ENCODE measurements around the gene OOSP4A.

DNA sequence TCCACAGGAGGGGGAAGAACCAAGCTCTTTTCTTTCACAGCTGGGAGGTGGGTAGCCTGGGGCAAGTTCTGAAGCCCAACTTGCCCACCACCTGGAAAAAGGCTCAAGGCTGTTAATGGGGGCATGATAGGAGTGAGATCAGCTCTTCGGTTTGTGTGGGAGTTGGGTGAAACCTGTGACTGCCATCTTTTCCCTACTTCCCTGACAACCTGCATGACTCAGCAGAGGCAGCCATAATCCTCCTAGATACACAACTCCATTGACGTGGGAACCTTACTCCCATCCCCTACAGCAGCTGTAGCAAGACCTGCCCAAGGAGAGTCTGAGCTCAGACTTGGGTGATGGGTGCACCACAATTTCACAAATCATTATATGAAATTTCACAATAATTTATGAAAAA lies 39.9 kb downstream of the OOSP4A start:
- TF ChIP-seq, protein P1, sequence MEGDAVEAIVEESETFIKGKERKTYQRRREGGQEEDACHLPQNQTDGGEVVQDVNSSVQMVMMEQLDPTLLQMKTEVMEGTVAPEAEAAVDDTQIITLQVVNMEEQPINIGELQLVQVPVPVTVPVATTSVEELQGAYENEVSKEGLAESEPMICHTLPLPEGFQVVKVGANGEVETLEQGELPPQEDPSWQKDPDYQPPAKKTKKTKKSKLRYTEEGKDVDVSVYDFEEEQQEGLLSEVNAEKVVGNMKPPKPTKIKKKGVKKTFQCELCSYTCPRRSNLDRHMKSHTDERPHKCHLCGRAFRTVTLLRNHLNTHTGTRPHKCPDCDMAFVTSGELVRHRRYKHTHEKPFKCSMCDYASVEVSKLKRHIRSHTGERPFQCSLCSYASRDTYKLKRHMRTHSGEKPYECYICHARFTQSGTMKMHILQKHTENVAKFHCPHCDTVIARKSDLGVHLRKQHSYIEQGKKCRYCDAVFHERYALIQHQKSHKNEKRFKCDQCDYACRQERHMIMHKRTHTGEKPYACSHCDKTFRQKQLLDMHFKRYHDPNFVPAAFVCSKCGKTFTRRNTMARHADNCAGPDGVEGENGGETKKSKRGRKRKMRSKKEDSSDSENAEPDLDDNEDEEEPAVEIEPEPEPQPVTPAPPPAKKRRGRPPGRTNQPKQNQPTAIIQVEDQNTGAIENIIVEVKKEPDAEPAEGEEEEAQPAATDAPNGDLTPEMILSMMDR (IDR thresholded peaks at IDR 0.05): no peak
- TF ChIP-seq POLR2AphosphoS5 (IDR thresholded peaks at IDR 0.05): no peak
